Activated CD8-positive, alpha-beta memory T cell treated with anti-CD3 and anti-CD28 coated beads, Interleukin-2, amount 50 U/mL, for 24 hours (primary cell): ENCODE results near the gene CPSF4L.

Experiments
- DNase-seq: peaks from one replicate; pipeline ENCODE4 v3.0.0-alpha.2; 2020; ENCODE audit errors: extremely low read depth

Gene CPSF4L

DNA sequence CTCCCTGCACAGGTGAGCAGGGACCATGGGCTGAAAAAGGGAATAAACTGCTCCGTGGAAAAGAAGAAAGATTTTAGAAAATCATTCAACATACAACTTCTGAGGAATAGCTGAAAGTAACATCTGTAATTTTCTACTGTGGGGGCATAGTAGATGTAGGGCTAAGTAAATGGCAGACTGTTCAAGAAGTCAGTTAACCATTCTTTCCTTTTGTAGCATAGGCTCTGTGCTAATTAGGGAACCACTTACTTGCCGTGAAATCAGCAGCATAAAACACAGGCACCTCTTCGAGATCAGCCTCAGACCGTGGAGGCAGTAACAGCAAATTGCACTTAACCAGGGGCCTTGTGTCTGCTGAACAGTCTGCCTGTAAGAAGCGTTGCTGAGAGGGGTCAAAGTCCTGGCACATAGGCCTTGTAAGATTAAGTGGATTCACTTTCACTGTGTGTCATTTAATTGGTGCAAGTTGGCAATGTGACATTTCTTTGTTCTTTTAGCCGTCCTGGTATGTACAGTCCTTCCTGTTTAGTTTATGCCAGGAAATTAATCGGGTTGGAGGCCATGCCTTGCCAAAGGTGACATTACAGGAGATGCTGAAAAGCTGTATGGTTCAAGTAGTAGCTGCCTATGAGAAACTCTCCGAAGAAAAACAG lies 58.4 kb downstream of the CPSF4L start:
- DNase-seq: no peak

DNA sequence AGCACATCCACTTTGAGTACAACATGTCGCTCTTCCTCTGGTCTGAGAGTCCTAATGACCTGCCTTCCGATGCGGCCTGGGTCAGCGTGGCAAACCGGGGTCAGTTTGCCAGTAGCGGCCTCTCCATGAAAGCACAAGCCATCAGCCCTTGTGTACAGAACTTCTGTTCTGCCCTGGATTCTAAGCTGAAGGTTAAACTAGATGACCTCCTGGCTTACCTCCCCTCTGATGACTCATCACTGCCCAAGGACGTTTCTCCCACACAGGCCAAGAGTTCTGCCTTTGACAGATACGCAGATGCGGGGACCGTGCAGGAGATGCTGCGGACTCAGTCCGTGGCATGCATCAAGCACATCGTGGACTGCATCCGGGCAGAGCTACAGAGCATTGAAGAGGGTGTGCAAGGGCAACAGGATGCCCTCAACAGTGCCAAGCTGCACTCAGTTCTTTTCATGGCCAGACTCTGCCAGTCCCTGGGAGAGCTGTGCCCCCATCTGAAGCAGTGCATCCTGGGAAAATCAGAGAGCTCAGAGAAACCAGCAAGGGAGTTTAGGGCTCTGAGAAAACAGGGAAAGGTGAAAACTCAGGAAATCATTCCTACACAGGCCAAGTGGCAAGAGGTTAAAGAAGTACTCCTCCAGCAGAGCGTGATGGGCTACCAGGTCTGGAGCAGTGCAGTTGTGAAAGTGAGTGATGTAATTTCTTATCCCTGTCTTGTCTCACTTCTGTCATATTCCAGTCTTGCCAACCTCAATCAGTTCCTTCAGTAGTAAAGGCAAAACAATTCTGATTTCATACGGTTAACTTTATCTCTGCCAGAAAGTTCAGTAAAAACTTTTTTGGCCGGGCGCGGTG lies 60.2 kb downstream of the CPSF4L start:
- no peak for DNase-seq

DNA sequence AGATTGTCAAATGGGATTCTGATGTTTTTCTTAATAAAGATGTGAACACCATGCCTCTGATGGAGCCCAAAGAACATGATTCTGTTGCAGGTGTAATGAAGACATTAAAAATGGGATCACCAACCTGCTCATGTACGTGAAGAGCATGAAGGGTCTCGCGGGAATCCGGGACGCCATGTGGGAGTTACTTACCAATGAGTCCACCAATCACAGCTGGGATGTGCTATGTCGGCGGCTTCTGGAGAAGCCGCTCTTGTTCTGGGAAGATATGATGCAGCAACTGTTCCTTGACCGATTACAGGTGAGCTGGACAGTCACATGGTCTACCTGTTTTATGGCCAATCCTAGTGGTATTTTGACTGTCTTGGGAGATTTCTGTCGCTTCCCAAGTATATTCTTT lies 61.2 kb downstream of the CPSF4L start:
- no peak for DNase-seq

DNA sequence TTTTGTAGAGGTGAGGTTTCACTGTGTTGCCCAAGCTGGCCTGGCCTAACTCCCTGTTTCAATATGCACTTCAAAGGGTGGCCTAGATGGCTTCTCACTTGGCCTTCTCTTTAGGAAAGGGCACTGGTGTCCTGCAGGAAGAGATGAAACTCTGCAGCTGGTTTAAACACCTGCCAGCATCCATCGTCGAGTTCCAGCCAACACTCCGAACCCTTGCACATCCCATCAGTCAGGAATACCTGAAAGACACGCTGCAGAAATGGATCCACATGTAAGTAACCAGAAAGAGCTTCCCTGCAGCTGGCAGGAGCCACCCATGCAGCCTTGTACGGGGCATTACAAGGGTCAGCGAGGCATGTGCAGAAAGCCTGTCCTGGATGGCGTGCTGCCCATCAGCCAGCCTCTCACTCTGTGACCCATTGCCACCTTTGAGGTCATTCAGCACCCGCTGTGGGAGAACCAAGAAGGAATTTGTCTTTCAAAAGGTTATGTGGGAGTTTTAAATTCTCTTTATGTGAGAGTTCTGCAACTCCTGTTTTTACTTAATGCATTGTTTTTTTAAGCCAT lies 61.8 kb downstream of the CPSF4L start:
- no peak for DNase-seq

DNA sequence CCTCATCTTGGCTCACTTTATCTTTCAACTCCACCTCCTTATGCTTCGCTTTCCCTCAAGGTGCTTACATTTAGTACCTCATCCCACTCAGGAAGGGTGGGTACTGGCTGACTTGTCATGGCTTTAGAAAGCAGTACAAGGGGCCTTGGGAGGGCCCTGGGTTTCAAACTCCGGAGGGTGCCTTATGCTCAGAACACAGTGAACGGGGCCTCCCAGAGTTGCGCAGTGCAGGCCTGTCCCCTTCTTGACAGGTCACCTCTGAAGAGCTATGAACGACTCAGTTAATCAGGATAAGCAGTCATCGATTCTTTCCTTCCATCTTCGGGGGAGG lies 62.8 kb downstream of the CPSF4L start:
- no peak for DNase-seq
